Central memory CD8-positive, alpha-beta T cell (primary cell): ENCODE results near the gene TOMT.

Source experiments
- ATAC-seq: fragments of 150-1000 bp; cut with Tn5 transposase; replicated peaks from 2 replicates; pipeline ENCODE4 v1.10.0; 2022; ENCODE audit warnings: mild to moderate bottlenecking, moderate FRiP score, moderate number of reproducible peaks; ENCODE audit not compliant: poor library complexity, severe bottlenecking; ENCODE audit errors: extremely low read depth
- DNase-seq, 2 donors: peaks; one replicate each; pipeline ENCODE4 v3.0.0; 2021; ENCODE audit warnings: low spot score in 2 of 2
- H3K27ac Mint-ChIP-seq: one replicate; pipeline ENCODE4 v1.8.0; 2022; ENCODE audit warnings: low read depth, mild to moderate bottlenecking, moderate library complexity, mixed read lengths
- H3K27me3 Mint-ChIP-seq: one replicate; pipeline ENCODE4 v1.8.0; 2022; ENCODE audit warnings: mixed read lengths
- H3K36me3 Mint-ChIP-seq: one replicate; pipeline ENCODE4 v1.8.0; 2022; ENCODE audit warnings: mild to moderate bottlenecking, moderate library complexity, mixed read lengths; ENCODE audit not compliant: insufficient read depth
- H3K4me1 Mint-ChIP-seq: one replicate; pipeline ENCODE4 v1.8.0; 2022; ENCODE audit warnings: mixed read lengths
- H3K4me3 Mint-ChIP-seq: one replicate; pipeline ENCODE4 v1.8.0; 2022; ENCODE audit warnings: mild to moderate bottlenecking, moderate library complexity, mixed read lengths
- H3K9me3 Mint-ChIP-seq: one replicate; pipeline ENCODE4 v1.8.0; 2022; ENCODE audit warnings: mixed read lengths

TOMT gene, protein sequence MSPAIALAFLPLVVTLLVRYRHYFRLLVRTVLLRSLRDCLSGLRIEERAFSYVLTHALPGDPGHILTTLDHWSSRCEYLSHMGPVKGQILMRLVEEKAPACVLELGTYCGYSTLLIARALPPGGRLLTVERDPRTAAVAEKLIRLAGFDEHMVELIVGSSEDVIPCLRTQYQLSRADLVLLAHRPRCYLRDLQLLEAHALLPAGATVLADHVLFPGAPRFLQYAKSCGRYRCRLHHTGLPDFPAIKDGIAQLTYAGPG

DNA sequence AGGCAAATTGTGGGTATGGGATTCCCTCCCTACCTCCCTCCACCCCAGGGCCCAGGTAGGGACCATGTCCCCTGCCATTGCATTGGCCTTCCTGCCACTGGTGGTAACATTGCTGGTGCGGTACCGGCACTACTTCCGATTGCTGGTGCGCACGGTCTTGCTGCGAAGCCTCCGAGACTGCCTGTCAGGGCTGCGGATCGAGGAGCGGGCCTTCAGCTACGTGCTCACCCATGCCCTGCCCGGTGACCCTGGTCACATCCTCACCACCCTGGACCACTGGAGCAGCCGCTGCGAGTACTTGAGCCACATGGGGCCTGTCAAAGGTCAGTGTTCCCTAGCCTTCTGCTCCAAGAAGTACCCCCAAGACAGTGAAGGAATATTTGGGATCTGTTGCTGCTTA lies at the start of gene TOMT:
TSS of gene TOMT (plus strand) at position 37 of the 400 bp plus-strand sequence. CDS start at position 65, 28 bp downstream.
- H3K4me3 Mint-ChIP-seq, result no peak within 1 kb of the TSS
- no peaks in the 10 kb centered on the region for H3K27me3 Mint-ChIP-seq
- H3K9me3 Mint-ChIP-seq, result no peaks in the 10 kb centered on the region
- peak within 1 kb of the TSS; percentile 86 for H3K27ac Mint-ChIP-seq
- peaks cover 13% of the 10 kb centered on the region for H3K36me3 Mint-ChIP-seq
- H3K4me1 Mint-ChIP-seq, result peaks cover 34% of the 10 kb centered on the region
- DNase-seq (no peak), ATAC-seq (no peak)

DNA sequence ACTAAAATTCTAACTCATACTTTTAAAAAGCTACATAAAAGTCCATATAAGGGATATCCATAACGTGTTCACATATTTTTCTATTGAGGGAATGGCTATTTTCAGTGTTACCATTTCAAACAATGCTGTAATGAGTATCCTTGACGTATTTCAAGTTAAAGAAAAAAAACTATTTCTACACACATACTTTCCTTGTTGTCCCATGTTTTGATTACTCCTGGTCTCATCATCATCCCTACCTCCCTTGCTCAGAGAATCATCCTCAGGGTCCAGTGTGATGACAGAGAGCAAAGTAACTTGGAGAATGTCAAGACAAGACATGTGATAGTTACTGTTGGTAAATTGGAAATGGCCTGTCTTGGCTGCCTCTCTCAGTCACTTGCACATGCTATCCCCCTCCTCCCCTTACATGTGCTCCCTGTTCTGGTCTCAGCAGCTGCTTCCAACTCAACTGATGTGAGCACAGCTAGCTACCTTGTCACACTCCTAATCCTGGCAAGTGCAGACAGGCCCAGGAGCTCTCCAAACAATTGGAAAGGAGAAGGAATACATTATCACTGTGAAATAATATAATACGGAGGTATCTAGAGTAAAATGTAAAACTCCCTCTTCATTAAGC lies 47.2 kb upstream of the TOMT start:
- Mint-ChIP-seq H3K27ac (peak overlapping the region; percentile 8), H3K36me3 (peaks cover 3% of the 10 kb centered on the region), H3K9me3 (no peaks in the 10 kb centered on the region)

GRCh38 chr11:72061739-72062396 lies 43.9 kb upstream of the TOMT start:
- Mint-ChIP-seq H3K36me3 (peaks cover 3% of the 10 kb centered on the region), H3K27ac (peak overlapping the region; percentile 17), H3K9me3 (no peaks in the 10 kb centered on the region), H3K4me1 (no peaks in the 10 kb centered on the region), H3K27me3 (no peaks in the 10 kb centered on the region), H3K4me3 (no peak overlapping the region)
- no peak for DNase-seq
- no peak for ATAC-seq

More for the DNA sequence above, 47.2 kb upstream of the TOMT start:
- no peak overlapping the region for H3K4me3 Mint-ChIP-seq
- DNase-seq (no peak), ATAC-seq (no peak)
- H3K4me1 Mint-ChIP-seq, result no peaks in the 10 kb centered on the region
- no peaks in the 10 kb centered on the region for H3K27me3 Mint-ChIP-seq

DNA sequence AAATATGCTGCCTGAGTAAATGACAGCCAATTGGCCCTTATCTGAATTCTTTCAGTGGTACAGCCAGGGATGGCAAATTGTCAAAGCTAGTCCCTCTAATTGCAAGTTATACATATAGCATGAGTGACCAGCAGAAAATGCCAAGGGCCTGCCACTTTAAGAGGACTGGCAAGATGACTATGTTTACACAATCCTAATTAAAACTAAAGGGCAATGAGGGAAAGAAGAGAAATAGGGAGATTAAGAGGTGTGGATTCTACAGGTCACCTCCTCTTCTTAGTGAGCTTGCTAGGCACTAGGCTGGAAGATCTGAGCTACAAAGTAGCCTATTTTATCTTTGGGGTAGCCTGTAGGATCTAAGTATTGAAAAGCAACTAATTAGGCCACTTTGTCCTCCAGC lies 38.9 kb upstream of the TOMT start:
- ATAC-seq (no peak), DNase-seq (no peak)
- H3K4me3 Mint-ChIP-seq, result no peak overlapping the region
- H3K36me3 Mint-ChIP-seq, result peaks cover 4% of the 10 kb centered on the region
- H3K4me1 Mint-ChIP-seq, result peaks cover 21% of the 10 kb centered on the region
- no peak overlapping the region for H3K27ac Mint-ChIP-seq
- no peaks in the 10 kb centered on the region for H3K9me3 Mint-ChIP-seq
- H3K27me3 Mint-ChIP-seq, result no peaks in the 10 kb centered on the region

DNA sequence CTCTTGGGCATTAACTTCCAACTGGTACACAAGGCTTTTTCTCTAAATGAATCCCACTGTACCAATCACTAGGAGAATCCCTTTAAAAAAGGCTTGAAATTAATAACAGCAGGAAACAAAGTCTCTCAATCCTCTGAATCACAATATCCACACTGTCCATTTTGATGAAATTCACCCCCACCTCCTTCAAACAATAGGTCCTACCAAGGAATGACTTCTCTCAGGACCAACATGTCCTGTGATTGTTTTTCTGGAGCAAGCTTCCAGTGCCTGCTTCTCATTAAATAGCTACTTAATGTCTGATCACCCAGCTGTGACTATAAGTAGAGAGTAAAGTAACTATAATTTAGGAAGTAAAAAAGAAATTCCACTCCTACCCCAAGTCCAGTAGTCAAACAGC lies 38.5 kb upstream of the TOMT start:
- Mint-ChIP-seq H3K36me3 (peaks cover 4% of the 10 kb centered on the region), H3K27ac (no peak overlapping the region), H3K9me3 (no peaks in the 10 kb centered on the region), H3K4me3 (no peak overlapping the region), H3K27me3 (no peaks in the 10 kb centered on the region), H3K4me1 (peaks cover 21% of the 10 kb centered on the region)
- DNase-seq, result no peak
- ATAC-seq, result no peak

DNA sequence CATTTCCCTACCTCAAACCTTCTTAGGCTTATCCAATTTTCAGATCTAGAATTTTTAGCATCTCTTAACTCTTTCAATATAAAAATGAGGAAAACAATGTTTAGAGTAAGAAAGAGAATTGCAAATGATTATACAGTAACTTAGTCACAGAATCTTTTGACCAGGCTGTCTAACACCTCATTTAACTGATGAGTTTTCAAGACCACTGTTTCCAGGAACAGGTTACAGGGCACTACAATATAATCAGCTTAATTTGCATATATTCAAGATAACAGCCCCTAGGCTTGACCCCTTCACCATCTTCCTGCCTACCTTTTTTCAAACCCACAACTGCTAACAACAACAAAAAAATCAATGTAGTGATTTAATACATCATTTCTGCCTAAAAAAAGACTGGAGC lies 38.0 kb upstream of the TOMT start:
- Mint-ChIP-seq H3K4me1 (peaks cover 21% of the 10 kb centered on the region), H3K36me3 (peaks cover 4% of the 10 kb centered on the region)

GRCh38 chr11:72069200-72069599 lies 36.5 kb upstream of the TOMT start:
- H3K4me3 Mint-ChIP-seq, result no peak overlapping the region
- H3K27ac Mint-ChIP-seq, result peak overlapping the region; percentile 77
- H3K36me3 Mint-ChIP-seq, result peaks cover 4% of the 10 kb centered on the region
- no peaks in the 10 kb centered on the region for H3K9me3 Mint-ChIP-seq
- ATAC-seq, result no peak
- no peak for DNase-seq
- H3K27me3 Mint-ChIP-seq, result no peaks in the 10 kb centered on the region
- H3K4me1 Mint-ChIP-seq, result peaks cover 21% of the 10 kb centered on the region

More for the DNA sequence above, 38.0 kb upstream of the TOMT start:
- Mint-ChIP-seq H3K4me3 (no peak overlapping the region), H3K27ac (no peak overlapping the region), H3K27me3 (no peaks in the 10 kb centered on the region), H3K9me3 (no peaks in the 10 kb centered on the region)
- DNase-seq (no peak), ATAC-seq (no peak)

DNA sequence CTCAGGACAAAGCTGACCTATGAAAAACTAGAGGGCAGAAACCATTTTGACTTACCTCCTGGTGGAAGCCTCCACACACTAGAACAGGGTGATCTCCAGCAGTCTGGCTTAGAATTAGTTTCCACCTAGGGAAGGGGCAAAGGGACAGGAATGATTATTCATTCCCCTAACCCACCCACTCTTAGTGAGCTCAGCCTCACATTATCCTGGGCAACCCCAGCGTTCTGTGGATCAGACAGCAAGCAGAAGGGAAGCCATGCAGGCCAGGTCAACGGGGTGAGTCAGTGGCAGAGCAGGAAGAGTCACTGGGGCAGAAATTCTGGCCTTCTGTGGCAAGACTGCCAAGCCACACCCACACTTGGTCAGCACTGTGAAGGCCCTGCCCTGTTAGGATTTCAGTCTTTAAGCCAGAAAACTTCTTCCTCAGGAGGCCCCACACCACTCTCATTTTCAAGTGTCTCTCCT lies 35.9 kb upstream of the TOMT start:
- Mint-ChIP-seq H3K27ac (peak overlapping the region; percentile 77), H3K9me3 (no peaks in the 10 kb centered on the region), H3K27me3 (no peaks in the 10 kb centered on the region), H3K4me1 (peaks cover 21% of the 10 kb centered on the region), H3K36me3 (peaks cover 4% of the 10 kb centered on the region), H3K4me3 (no peak overlapping the region)
- DNase-seq (no peak), ATAC-seq (peak; percentile 24)

- Mint-ChIP-seq H3K4me1 (peaks cover 22% of the 10 kb centered on the region), H3K4me3 (no peak overlapping the region), H3K27me3 (no peaks in the 10 kb centered on the region), H3K36me3 (peaks cover 6% of the 10 kb centered on the region), H3K9me3 (no peaks in the 10 kb centered on the region), H3K27ac (peak overlapping the region; percentile 56)
- ATAC-seq, result no peak
- no peak for DNase-seq
These were observed 35.2 kb upstream of the TOMT start for GRCh38 chr11:72070491-72070890.

DNA sequence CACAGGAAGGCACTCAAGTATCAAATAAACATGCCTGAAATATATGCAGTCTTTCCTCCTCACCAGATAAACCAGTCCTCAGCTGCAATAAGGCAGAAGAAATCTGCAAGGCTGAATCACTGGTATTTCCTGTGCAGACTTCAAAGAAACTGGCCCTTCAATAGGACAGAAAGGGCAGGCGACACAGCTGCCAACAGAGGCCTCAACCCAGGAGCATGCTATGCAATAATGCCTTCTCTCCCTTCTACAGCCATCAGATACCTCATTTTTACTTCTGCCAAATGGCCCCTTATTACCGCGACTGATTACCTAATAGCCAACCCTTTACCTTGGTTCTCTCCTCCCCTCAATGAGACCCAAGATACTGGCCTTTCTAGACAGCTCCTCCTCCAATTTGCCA lies 33.4 kb upstream of the TOMT start:
- Mint-ChIP-seq H3K27me3 (no peaks in the 10 kb centered on the region), H3K27ac (no peak overlapping the region), H3K36me3 (peaks cover 8% of the 10 kb centered on the region), H3K4me1 (peaks cover 26% of the 10 kb centered on the region), H3K4me3 (no peak overlapping the region), H3K9me3 (no peaks in the 10 kb centered on the region)
- ATAC-seq, result no peak
- DNase-seq, result no peak

DNA sequence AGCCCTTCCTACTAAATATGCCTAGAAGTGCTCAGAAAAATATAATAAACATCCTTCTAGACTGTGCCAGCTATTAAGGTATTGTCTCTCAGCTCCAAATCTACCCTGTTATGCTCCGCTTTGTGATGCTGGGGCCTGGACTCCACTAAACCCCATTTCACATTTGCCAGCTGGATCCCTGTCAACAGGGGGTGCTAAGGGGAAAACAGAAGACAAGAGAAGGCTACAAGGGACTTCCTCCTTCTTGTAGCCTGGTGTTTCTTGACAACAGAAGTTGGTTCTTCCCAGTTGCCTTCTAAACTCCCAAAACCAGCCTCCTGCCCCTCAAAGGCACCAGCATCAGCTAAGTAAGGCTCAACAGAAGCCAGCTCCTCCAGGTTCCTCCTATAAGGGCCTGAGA lies 30.6 kb upstream of the TOMT start:
- no peak overlapping the region for H3K4me3 Mint-ChIP-seq
- H3K27me3 Mint-ChIP-seq, result no peaks in the 10 kb centered on the region
- DNase-seq, result no peak
- H3K36me3 Mint-ChIP-seq, result peaks cover 7% of the 10 kb centered on the region
- no peaks in the 10 kb centered on the region for H3K9me3 Mint-ChIP-seq
- no peak overlapping the region for H3K27ac Mint-ChIP-seq
- H3K4me1 Mint-ChIP-seq, result peaks cover 30% of the 10 kb centered on the region
- ATAC-seq, result no peak

DNA sequence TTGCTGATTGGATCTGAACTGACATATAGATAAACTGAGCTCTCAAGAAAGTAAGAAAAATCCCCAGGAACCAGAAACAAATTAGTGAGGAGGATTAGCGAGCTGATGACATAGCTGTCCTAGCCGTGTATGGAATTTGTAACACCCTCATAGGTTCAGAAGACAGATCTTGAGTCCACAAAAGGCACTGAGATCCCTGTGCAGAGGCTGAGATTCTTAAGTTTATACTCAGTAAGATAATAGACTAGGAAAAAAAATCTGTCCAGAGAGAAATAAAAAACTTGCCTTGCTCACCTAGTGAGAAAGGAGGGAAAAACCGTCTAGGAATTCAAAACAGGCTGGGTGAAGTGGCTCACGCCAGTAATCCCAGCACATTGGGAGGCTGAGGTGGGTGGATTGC lies 30.0 kb upstream of the TOMT start:
- Mint-ChIP-seq H3K36me3 (peaks cover 12% of the 10 kb centered on the region), H3K4me3 (no peak overlapping the region), H3K4me1 (peaks cover 32% of the 10 kb centered on the region), H3K27ac (no peak overlapping the region), H3K27me3 (no peaks in the 10 kb centered on the region), H3K9me3 (no peaks in the 10 kb centered on the region)
- DNase-seq, result no peak
- no peak for ATAC-seq

DNA sequence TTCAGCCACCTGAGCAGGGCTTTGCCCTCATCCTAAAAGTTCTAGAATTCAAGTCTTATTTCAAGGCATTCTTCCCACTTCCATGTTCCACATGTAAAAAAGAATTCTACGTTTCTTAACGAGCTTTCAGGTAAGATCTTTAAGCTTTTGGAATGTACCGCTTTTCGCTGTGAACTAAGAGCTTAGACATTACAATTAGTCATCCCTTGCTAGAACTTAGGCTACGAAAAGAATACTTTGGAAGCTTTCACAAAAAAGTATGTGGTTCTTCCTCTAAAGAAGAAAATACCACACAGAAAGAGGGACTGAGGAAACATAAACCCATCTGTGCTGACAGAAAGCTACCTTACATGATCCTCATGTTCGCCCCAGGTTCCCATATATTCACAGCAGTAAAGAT lies 27.2 kb upstream of the TOMT start:
- no peak for ATAC-seq
- H3K27me3 Mint-ChIP-seq, result no peaks in the 10 kb centered on the region
- H3K4me1 Mint-ChIP-seq, result peaks cover 29% of the 10 kb centered on the region
- no peaks in the 10 kb centered on the region for H3K9me3 Mint-ChIP-seq
- H3K27ac Mint-ChIP-seq, result peak overlapping the region; percentile 97
- no peak for DNase-seq
- peak overlapping the region; percentile 96 for H3K4me3 Mint-ChIP-seq
- peaks cover 15% of the 10 kb centered on the region for H3K36me3 Mint-ChIP-seq
